SH-SY5Y (cell line): ENCODE results near the gene DENND1B.

Source experiments
- GATA2 ChIP-seq: IDR thresholded peaks from 2 replicates; pipeline ENCODE4 v1.6.1; 2011; ENCODE audit warnings: mild to moderate bottlenecking, low read depth, low read length
- GATA3 ChIP-seq: IDR thresholded peaks from 2 replicates; pipeline ENCODE4 v1.6.1; 2011; ENCODE audit warnings: low read depth, mild to moderate bottlenecking, low read length, moderate library complexity

The DENND1B gene

GRCh38 chr1:197471248-197471985, 303.9 kb downstream of the DENND1B start:
- no peak for TF ChIP-seq GATA3
- TF ChIP-seq GATA2: peak; percentile 90

GRCh38 chr1:197470330-197470729, 304.9 kb downstream of the DENND1B start:
- TF ChIP-seq GATA2: peak; percentile 90
- peak; percentile 92 for TF ChIP-seq GATA3

- TF ChIP-seq GATA3: no peak
- TF ChIP-seq GATA2: no peak
Measured at GRCh38 chr1:197469620-197470210, 305.6 kb downstream of the DENND1B start.

- TF ChIP-seq GATA2 (no peak), GATA3 (no peak)
Measured at GRCh38 chr1:197468543-197469175, 306.6 kb downstream of the DENND1B start.

GRCh38 chr1:197467881-197468280, 307.4 kb downstream of the DENND1B start:
- TF ChIP-seq GATA3 (no peak), GATA2 (no peak)

- TF ChIP-seq GATA2 (peak; percentile 80), GATA3 (peak; percentile 79)
Measured at GRCh38 chr1:197466813-197467212, 308.5 kb downstream of the DENND1B start.

GRCh38 chr1:197465528-197466327, 309.6 kb downstream of the DENND1B start:
- TF ChIP-seq GATA3 (no peak), GATA2 (no peak)

GRCh38 chr1:197464044-197464443, 311.2 kb downstream of the DENND1B start:
- no peak for TF ChIP-seq GATA2

- TF ChIP-seq GATA3 (no peak), GATA2 (no peak)
Measured at GRCh38 chr1:197463142-197463541, 312.1 kb downstream of the DENND1B start.

- TF ChIP-seq GATA3: no peak
- no peak for TF ChIP-seq GATA2
Measured at GRCh38 chr1:197462539-197462938, 312.7 kb downstream of the DENND1B start.
